Ishikawa (cell line): Measurements from ENCODE around the gene GRM7.

Source experiments
- CEBPB ChIP-seq: IDR thresholded peaks from 2 replicates; pipeline ENCODE4 v1.6.1; 2012
- CREB1 ChIP-seq: IDR thresholded peaks from 2 replicates; pipeline ENCODE4 v1.6.1; 2012; ENCODE audit warnings: low read depth
- EGR1 ChIP-seq: IDR thresholded peaks from 2 replicates; pipeline ENCODE4 v1.6.1; 2012
- EP300 ChIP-seq: IDR thresholded peaks from 2 replicates; pipeline ENCODE4 v1.6.1; 2012; ENCODE audit warnings: borderline replicate concordance
- FOXM1 ChIP-seq: IDR thresholded peaks from 2 replicates; pipeline ENCODE4 v1.6.1; 2012; ENCODE audit warnings: low read depth, borderline replicate concordance
- MAX ChIP-seq: IDR thresholded peaks from 2 replicates; pipeline ENCODE4 v1.6.1; 2012
- NFIC ChIP-seq: IDR thresholded peaks from 2 replicates; pipeline ENCODE4 v1.6.1; 2012
- RAD21 ChIP-seq: IDR thresholded peaks from 2 replicates; pipeline ENCODE4 v1.6.1; 2012; ENCODE audit warnings: low read depth
- TAF1 ChIP-seq: IDR thresholded peaks from 2 replicates; pipeline ENCODE4 v1.6.1; 2012; ENCODE audit warnings: low read depth, mild to moderate bottlenecking
- TCF12 ChIP-seq: IDR thresholded peaks from 2 replicates; pipeline ENCODE4 v1.6.1; 2012; ENCODE audit warnings: low read depth
- TEAD4 ChIP-seq: IDR thresholded peaks from 2 replicates; pipeline ENCODE4 v1.6.1; 2012
- YY1 ChIP-seq: IDR thresholded peaks from 2 replicates; pipeline ENCODE4 v1.6.1; 2012; ENCODE audit warnings: low read depth
- ZBTB7A ChIP-seq: IDR thresholded peaks from 2 replicates; pipeline ENCODE4 v1.6.1; 2012; ENCODE audit warnings: low read depth
- TF ChIP-seq, protein P1 (sequence below): IDR thresholded peaks from 2 replicates; pipeline ENCODE4 v1.6.1; 2012; ENCODE audit warnings: low read depth, mild to moderate bottlenecking
- TF ChIP-seq, protein P2 (sequence below): IDR thresholded peaks from 2 replicates; pipeline ENCODE4 v1.6.1; 2012

The GRM7 gene

DNA sequence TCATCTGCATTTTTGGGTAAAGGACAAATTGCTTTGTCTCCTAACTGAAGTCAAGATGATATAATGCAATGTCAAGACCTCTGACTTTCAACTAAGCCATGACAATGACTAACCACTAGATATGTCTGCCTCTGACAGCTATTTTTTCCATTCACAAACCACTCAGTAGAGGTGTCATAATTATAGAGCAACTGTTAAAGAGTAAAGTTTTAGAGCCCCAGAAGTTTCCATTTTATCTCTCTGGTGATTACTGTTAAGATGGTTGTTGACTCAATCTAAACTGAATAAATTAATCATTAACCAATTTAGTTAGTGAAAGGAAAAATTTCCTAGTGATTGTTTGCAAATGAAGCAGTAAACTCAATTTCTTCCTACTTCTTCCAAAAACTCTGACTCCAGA, 779.9 kb downstream of the GRM7 start:
- TF ChIP-seq, protein P1, sequence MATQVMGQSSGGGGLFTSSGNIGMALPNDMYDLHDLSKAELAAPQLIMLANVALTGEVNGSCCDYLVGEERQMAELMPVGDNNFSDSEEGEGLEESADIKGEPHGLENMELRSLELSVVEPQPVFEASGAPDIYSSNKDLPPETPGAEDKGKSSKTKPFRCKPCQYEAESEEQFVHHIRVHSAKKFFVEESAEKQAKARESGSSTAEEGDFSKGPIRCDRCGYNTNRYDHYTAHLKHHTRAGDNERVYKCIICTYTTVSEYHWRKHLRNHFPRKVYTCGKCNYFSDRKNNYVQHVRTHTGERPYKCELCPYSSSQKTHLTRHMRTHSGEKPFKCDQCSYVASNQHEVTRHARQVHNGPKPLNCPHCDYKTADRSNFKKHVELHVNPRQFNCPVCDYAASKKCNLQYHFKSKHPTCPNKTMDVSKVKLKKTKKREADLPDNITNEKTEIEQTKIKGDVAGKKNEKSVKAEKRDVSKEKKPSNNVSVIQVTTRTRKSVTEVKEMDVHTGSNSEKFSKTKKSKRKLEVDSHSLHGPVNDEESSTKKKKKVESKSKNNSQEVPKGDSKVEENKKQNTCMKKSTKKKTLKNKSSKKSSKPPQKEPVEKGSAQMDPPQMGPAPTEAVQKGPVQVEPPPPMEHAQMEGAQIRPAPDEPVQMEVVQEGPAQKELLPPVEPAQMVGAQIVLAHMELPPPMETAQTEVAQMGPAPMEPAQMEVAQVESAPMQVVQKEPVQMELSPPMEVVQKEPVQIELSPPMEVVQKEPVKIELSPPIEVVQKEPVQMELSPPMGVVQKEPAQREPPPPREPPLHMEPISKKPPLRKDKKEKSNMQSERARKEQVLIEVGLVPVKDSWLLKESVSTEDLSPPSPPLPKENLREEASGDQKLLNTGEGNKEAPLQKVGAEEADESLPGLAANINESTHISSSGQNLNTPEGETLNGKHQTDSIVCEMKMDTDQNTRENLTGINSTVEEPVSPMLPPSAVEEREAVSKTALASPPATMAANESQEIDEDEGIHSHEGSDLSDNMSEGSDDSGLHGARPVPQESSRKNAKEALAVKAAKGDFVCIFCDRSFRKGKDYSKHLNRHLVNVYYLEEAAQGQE: no peak
- TF ChIP-seq FOXM1: no peak
- TF ChIP-seq YY1: no peak
- TF ChIP-seq ZBTB7A: no peak
- TF ChIP-seq MAX: no peak
- no peak for TF ChIP-seq NFIC
- TF ChIP-seq EGR1: no peak
- no peak for TF ChIP-seq TAF1
- TF ChIP-seq TEAD4: no peak
- TF ChIP-seq, protein P2, sequence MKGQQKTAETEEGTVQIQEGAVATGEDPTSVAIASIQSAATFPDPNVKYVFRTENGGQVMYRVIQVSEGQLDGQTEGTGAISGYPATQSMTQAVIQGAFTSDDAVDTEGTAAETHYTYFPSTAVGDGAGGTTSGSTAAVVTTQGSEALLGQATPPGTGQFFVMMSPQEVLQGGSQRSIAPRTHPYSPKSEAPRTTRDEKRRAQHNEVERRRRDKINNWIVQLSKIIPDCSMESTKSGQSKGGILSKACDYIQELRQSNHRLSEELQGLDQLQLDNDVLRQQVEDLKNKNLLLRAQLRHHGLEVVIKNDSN: no peak
- no peak for TF ChIP-seq RAD21
- TF ChIP-seq EP300: no peak
- TF ChIP-seq CEBPB: no peak
- TF ChIP-seq TCF12: no peak
- TF ChIP-seq CREB1: no peak

DNA sequence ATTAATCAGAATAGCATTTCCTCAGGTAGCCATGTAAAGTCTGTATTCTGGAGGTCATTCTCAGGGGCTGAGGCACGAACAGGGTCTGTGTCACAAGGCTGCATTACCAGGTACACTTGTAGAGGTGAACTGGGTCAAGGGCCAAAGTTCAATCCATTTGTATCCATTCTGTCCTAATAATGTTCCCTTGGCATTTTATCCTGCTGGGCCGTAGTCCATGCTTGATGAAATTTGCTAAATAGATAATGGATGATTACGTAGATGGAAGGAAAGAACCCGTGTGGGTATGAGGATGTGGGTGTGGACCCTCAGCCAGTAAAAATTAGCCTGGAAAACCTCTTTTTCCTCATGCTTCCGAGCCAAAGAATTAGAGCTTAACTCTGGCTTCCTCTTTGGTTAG, 785.9 kb downstream of the GRM7 start:
- no peak for TF ChIP-seq CEBPB
- no peak for TF ChIP-seq TCF12
- no peak for TF ChIP-seq EGR1
- no peak for TF ChIP-seq TEAD4
- TF ChIP-seq, protein P2: no peak
- TF ChIP-seq RAD21: no peak
- no peak for TF ChIP-seq ZBTB7A
- no peak for TF ChIP-seq YY1
- no peak for TF ChIP-seq FOXM1
- TF ChIP-seq NFIC: no peak
- TF ChIP-seq TAF1: no peak
- TF ChIP-seq, protein P1: no peak
- no peak for TF ChIP-seq MAX
- TF ChIP-seq EP300: no peak
- TF ChIP-seq CREB1: no peak

DNA sequence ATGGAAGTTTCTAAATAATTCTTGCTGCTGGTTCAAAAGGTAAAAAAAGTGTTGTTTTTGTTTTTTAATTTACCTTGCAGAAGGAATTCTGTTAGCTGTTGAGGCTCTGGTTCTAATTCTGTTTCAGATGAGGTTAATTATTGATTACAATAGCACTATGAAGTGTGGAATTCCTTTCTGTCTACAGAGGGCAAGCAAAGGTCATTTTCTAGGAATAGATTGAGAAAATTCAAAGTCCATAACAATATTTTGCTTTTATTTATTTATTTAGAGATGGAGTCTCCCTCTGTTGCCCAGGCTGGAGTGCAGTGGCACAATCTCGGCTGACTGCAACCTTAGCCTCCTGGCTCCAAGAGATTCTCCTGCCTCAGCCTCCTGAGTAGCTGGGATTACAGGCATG, 789.6 kb downstream of the GRM7 start:
- TF ChIP-seq YY1: no peak
- TF ChIP-seq RAD21: no peak
- no peak for TF ChIP-seq CREB1
- no peak for TF ChIP-seq EP300
- TF ChIP-seq TAF1: no peak
- TF ChIP-seq FOXM1: no peak
- TF ChIP-seq TCF12: no peak
- no peak for TF ChIP-seq TEAD4
- TF ChIP-seq, protein P1: no peak
- TF ChIP-seq ZBTB7A: no peak

DNA sequence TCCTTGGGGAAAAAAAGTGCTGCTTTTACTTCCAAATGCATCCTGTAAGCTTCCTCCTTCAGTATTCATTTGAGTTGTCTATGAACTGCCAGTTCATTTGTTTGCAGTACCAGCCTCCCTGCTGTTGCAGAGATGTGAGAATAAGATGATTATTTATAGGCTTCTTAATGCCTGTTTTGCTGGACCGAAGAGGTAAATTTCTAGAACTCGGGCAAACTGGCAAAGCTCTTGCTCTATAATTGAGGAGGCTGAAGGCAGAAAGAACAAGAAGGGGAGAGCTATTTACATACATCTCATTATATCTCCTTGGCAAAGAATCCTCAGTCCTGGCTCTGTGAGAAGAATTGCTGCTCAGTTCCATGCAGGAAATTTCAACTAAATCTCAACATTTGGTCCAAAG, 790.4 kb downstream of the GRM7 start:
- TF ChIP-seq CREB1: no peak
- TF ChIP-seq ZBTB7A: no peak
- no peak for TF ChIP-seq NFIC
- TF ChIP-seq CEBPB: no peak
- TF ChIP-seq TAF1: no peak
- no peak for TF ChIP-seq YY1
- no peak for TF ChIP-seq EP300
- TF ChIP-seq TEAD4: no peak
- TF ChIP-seq RAD21: no peak
- TF ChIP-seq EGR1: no peak
- TF ChIP-seq, protein P2: no peak
- no peak for TF ChIP-seq TCF12
